GM21529 (cell line): ENCODE data around the gene BCR.
"Not testable (repeated sequence)": the region's sequence is repeated elsewhere in the genome, so short reads cannot be mapped to it uniquely, and the experiment has no call there.

Experiments
- ATAC-seq: cut with Tn5 transposase; IDR thresholded peaks from one replicate; pipeline ENCODE4 v1.9.1; 2021; ENCODE audit not compliant: unreplicated experiment

Gene BCR

GRCh38 chr22:23285734-23286133, 105.4 kb downstream of the BCR start:
- ATAC-seq = no peak

GRCh38 chr22:23286296-23286695, 106.0 kb downstream of the BCR start:
- no peak for ATAC-seq

- no peak for ATAC-seq
Observed at GRCh38 chr22:23287136-23288095, 107.1 kb downstream of the BCR start.

GRCh38 chr22:23288301-23289129, 108.2 kb downstream of the BCR start:
- no peak for ATAC-seq

GRCh38 chr22:23289130-23289503, 108.8 kb downstream of the BCR start:
- ATAC-seq = no peak

GRCh38 chr22:23289851-23290724, 109.8 kb downstream of the BCR start:
- ATAC-seq = no peak

- no peak for ATAC-seq
Observed at GRCh38 chr22:23291806-23292452, 111.6 kb downstream of the BCR start.

GRCh38 chr22:23292453-23293350, 112.4 kb downstream of the BCR start:
- ATAC-seq = no peak

- ATAC-seq = no peak
Observed at GRCh38 chr22:23293720-23294119, 113.4 kb downstream of the BCR start.

GRCh38 chr22:23294221-23294620, 113.9 kb downstream of the BCR start:
- no peak for ATAC-seq

GRCh38 chr22:23300476-23300875, 120.2 kb downstream of the BCR start:
- ATAC-seq = no peak

GRCh38 chr22:23301591-23301990, 121.3 kb downstream of the BCR start:
- no peak for ATAC-seq

GRCh38 chr22:23302171-23303002, 122.1 kb downstream of the BCR start:
- ATAC-seq = no peak

GRCh38 chr22:23305321-23305910, 125.1 kb downstream of the BCR start:
- ATAC-seq = no peak

- no peak for ATAC-seq
Observed at GRCh38 chr22:23305922-23306374, 125.6 kb downstream of the BCR start.

- no peak for ATAC-seq
Observed at GRCh38 chr22:23306438-23306921, 126.2 kb downstream of the BCR start.

GRCh38 chr22:23306926-23307325, 126.6 kb downstream of the BCR start:
- ATAC-seq = no peak

- ATAC-seq = not testable (repeated sequence)
Observed at GRCh38 chr22:23307511-23307910, 127.2 kb downstream of the BCR start.
